HG02981 (cell line): ENCODE measurements around the gene RALB.
"Not testable (repeated sequence)": the region's sequence is repeated elsewhere in the genome, so short reads cannot be mapped to it uniquely, and the experiment has no call there.

Experiments
- ATAC-seq: cut with Tn5 transposase; IDR thresholded peaks from one replicate; pipeline ENCODE4 v1.9.1; 2021; ENCODE audit warnings: mild to moderate bottlenecking, moderate library complexity; ENCODE audit not compliant: unreplicated experiment

Gene RALB

DNA sequence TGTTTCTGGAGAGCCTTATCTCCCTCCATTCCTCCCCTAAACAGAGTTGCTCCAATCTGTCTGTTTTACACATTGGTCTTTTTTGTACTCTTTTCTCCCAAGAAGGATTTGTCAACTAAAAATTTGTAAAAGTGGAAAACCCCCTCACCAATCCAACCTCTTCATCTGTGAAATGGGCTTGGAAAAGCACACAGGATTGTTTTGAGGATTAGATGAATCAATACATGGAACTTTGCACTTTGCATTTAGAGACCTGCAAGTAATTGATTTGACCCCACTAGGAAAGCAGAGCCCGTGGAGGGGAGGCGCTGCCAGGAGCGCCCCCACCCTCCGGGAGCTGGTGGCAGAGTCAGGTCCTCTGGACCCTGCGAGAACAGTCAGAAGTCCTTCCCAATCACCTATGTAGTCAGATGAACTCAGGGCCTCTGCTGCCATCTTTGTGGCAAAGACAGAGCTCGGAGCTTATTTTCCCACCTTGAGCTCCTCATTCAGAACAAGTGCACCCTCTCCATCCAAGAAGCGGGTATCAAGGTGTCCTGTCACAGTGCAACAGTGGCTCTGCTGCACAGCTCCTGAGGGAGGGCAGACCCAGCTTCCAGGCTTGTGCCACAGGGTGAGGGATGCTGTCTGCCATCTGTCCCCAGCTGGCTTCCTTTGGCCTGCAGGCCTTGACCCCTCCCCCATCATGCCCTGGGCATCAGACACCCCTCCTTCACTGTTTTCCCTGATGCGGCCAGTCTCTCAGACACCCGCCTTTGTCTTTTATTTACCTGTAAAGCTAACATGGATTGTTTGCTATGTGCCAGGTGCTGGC, 27.7 kb upstream of the RALB start:
- ATAC-seq: no peak

GRCh38 chr2:120225549-120226065, 27.0 kb upstream of the RALB start:
- ATAC-seq: no peak

GRCh38 chr2:120226316-120226715, 26.3 kb upstream of the RALB start:
- ATAC-seq: no peak

- no peak for ATAC-seq
Observed at GRCh38 chr2:120227111-120227991, 25.3 kb upstream of the RALB start.

GRCh38 chr2:120228503-120228902, 24.1 kb upstream of the RALB start:
- ATAC-seq: no peak

DNA sequence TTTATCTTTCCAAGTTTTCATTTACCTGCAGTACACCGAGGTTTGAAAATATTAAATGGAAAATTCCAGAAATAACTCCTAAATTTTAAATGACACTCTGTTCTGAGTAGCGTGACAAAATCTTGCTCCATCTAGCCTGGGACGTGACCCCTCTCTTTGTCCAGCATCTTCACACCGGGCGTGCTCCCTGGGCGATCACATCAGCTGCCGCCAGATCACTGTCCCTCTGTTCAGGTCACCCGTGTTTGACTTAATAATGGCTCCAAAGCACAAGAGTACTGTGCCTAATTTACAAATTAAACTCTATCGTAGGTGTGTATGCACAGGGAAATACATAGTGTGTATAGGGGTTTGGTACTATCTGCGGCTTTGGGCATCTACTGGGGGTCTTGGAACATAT, 23.3 kb upstream of the RALB start:
- no peak for ATAC-seq

- ATAC-seq: no peak
Observed at GRCh38 chr2:120230515-120231471, 21.9 kb upstream of the RALB start.

DNA sequence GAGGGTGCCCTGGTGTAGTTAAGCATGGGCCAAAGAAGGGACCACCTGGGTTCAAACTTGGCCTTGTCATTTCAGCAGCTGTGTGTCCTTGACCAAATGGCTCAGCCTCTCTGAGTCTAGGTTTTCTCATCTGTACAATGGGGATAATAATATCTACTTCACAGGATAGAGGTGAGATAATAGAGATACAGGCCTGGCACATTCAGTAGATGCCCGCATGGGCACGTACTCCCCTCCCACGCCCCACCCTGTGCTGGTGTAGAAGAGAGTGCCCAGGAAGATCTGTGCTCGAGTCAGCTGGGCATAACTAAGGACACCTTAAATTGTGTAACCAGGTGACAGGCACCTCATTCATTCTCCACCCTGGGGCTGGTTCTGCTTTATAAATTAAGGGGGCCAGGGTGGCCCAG, 21.1 kb upstream of the RALB start:
- peak; percentile 14 for ATAC-seq

DNA sequence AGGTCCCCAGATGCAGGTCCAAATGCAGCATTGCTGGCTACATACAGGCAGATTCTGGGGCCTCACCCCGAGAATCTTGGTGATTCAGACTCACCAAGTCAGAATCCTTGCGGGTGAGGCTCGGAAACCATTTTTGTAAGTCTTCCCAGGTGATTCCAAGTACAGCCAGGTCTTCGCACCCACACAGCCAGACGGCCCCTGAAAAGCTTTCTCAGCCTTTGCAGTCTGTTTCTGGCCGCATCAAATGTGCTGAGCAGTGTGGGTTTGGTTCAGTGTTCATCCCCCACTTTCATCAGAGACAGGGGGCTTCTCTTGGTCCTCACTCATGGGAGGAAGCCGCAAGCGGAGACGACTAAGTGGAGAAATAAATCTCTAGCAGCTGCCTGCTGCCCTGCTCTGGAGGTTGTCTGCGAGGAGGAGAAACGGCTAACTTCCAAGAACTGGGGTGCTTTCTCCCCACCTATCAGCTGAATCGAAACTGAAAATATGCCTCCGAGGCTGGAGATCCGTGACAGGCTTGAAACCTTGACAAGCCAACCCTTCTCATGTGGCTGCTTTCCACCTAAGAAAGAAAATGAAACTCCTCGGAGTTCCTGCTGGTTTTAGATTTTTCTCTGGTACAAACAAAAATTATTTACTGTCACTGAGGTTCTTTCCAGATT, 20.5 kb upstream of the RALB start:
- peak; percentile 81 for ATAC-seq

GRCh38 chr2:120233292-120233691, 19.4 kb upstream of the RALB start:
- ATAC-seq: no peak

DNA sequence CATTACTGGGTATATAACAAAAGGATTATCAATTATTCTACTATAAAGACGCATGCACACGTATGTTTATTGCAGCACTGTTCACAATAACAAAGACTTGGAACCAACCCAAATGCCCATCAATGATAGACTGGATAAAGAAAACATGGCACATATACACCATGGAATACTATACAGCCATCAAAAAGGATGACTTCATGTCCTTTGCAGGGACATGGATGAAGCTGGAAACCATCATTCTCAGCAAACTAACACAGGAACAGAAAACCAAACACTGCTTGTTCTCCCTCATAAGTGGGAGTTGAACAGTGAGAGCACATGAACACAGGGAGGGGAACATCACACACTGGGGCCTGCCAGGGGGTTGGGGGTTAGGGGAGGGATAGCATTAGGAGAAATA, 17.5 kb upstream of the RALB start:
- not testable (repeated sequence) for ATAC-seq

- ATAC-seq: no peak
Observed at GRCh38 chr2:120235681-120236080, 17.0 kb upstream of the RALB start.

- no peak for ATAC-seq
Observed at GRCh38 chr2:120236316-120236715, 16.3 kb upstream of the RALB start.

DNA sequence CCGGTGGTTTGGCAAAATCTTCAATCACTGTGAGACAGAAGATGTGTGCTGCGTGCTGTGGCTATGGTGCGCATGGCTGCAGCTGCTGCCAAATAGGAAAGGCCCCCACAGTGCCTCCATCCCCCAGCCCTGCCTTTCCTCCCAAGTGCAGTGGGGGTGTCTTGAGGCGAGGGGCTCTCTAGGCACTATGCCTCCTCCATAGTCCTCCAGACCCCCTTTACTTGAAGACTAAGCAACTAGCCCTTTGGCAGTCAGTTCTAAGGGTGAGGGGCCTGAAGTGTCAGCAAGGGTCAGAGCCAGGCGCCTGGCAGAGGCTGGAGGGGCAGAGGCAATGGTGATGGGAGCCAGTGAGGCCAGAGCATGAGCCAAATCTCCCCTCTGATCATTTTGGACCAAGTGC, 15.9 kb upstream of the RALB start:
- no peak for ATAC-seq

GRCh38 chr2:120237491-120237902, 15.2 kb upstream of the RALB start:
- ATAC-seq: no peak

DNA sequence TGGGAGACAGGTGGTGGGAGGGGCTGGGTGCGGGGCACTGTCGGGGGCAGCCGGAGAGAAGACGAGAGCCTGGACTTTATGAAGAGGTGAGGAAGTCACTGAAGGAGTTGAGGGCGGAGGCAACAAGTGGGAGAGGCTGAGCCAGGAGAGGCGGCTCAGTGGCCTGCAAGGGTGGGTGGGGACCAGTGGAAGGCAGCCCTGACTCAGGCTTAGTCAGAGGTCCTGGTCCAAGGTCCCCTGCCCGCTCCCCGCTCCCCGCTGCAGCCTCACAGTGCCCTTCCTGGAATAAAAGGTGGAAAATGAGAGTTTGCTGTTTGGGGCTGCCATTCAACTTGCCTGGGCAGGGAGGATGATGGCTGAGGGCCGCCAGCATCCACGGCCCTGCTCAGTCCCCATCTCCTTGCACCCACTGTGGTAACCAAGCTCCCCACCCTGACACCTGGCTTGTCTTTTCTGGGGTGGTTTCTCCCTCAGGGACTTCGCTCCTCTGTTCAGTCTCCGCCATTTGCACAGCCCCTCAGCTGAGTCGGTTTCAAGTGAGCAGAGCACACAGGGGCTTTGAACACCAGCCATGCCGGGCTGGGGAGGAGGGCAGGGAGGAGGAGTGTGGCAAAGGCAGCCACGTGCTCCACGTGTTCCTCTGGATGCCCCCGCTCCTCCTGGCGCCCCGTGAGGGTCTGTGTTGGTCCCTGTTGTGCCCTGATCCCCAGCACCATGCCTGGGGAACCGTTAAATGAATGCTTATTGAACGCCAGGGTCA, 13.7 kb upstream of the RALB start:
- ATAC-seq: no peak

- no peak for ATAC-seq
Observed at GRCh38 chr2:120239488-120240287, 13.0 kb upstream of the RALB start.

GRCh38 chr2:120240901-120241429, 11.7 kb upstream of the RALB start:
- no peak for ATAC-seq
